SK-N-SH (cell line): ENCODE data around the gene SFRP5. TPM values are rescaled to one million over a fixed set of nuclear protein-coding genes. Genes with fewer than 3 reads are reported as not detected.

ENCODE experiments used
- CTCF ChIA-PET: fragments of 300-600, 350-600 bp; formaldehyde crosslinking; extraction: SDS; loops from one replicate; lab custom pipeline; 2021; lab: Yijun Ruan, JAX
- POLR2A ChIA-PET: fragments of 350-600 bp; sonication (Branson Sonifier 250); formaldehyde crosslinking; extraction: SDS; loops from one replicate; lab custom pipeline; 2020; ENCODE audit warnings: antibody characterized with exemption, inconsistent platforms; lab: Yijun Ruan, JAX
- DNase-seq: peaks from one replicate; pipeline ENCODE4 v3.0.0; 2012
- H2AFZ ChIP-seq: fragments of 200-600 bp; sonication (generic); 2 replicates; pipeline ENCODE4 v1.8.1; 2016; ENCODE audit warnings: antibody characterized with exemption, mild to moderate bottlenecking, low read depth
- H3F3A ChIP-seq: fragments of 200-600 bp; sonication (generic); replicated peaks from 2 replicates; pipeline ENCODE3; 2016; ENCODE audit warnings: antibody characterized with exemption, mild to moderate bottlenecking; ENCODE audit not compliant: insufficient read depth
- H3K27ac ChIP-seq, 2 experiments: fragments of 200-500 bp in 1 of 2; fragments of 200-600 bp in 1 of 2; sonication (Bioruptor generic) in 1 of 2; sonication (generic), shearing (Covaris generic) in 1 of 2; 2 replicates each; pipeline versions ENCODE4 v1.5.1 to v1.6.1; 2014 to 2016; ENCODE audit warnings: low read depth in 2 of 2, inconsistent platforms in 1 of 2, low read length in 1 of 2, mild to moderate bottlenecking in 1 of 2, mixed read lengths in 1 of 2
- H3K27me3 ChIP-seq: fragments of 200-600 bp; sonication (generic), shearing (Covaris generic); 2 replicates; pipeline ENCODE4 v1.6.1; 2016; ENCODE audit warnings: mixed run types; ENCODE audit not compliant: insufficient read depth
- H3K36me3 ChIP-seq, 2 experiments: fragments of 200-500 bp in 1 of 2; fragments of 200-600 bp in 1 of 2; sonication (Bioruptor generic) in 1 of 2; sonication (generic) in 1 of 2; replicated peaks in 1 of 2; 2 replicates each; pipeline versions ENCODE3 to v1.5.1; 2014 to 2016; ENCODE audit warnings: low read length in 1 of 2, mild to moderate bottlenecking in 1 of 2; ENCODE audit not compliant: insufficient read depth in 2 of 2, control insufficient read depth in 1 of 2
- H3K4me1 ChIP-seq, 2 experiments: fragments of 200-500 bp in 1 of 2; fragments of 200-600 bp in 1 of 2; sonication (Bioruptor generic) in 1 of 2; sonication (generic), shearing (Covaris generic) in 1 of 2; 2 replicates each; pipeline versions ENCODE4 v1.5.1 to v1.6.1; 2014 to 2016; ENCODE audit warnings: low read depth in 1 of 2, low read length in 1 of 2, mixed run types in 1 of 2; ENCODE audit not compliant: insufficient read depth in 2 of 2, control insufficient read depth in 1 of 2
- H3K4me2 ChIP-seq: fragments of 200-600 bp; sonication (generic), shearing (Covaris generic); 2 replicates; pipeline ENCODE4 v1.6.1; 2017; ENCODE audit warnings: mixed run types
- H3K4me3 ChIP-seq, 2 experiments: fragments of 200-500 bp in 1 of 2; fragments of 200-600 bp in 1 of 2; sonication (Bioruptor generic) in 1 of 2; sonication (generic), shearing (Covaris generic) in 1 of 2; 2 replicates each; pipeline versions ENCODE4 v1.5.1 to v1.8.1; 2014 to 2016; ENCODE audit warnings: low read depth in 2 of 2, inconsistent platforms in 1 of 2, low read length in 1 of 2, mild to moderate bottlenecking in 1 of 2, mixed read lengths in 1 of 2, moderate library complexity in 1 of 2
- H3K79me2 ChIP-seq: fragments of 200-600 bp; sonication (generic); 2 replicates; pipeline ENCODE4 v1.8.1; 2017; ENCODE audit warnings: mild to moderate bottlenecking; ENCODE audit not compliant: insufficient read depth
- H3K9ac ChIP-seq: fragments of 200-600 bp; sonication (generic); 2 replicates; pipeline ENCODE4 v1.6.1; 2017; ENCODE audit warnings: mixed run types
- H3K9me2 ChIP-seq: fragments of 200-600 bp; sonication (generic); 2 replicates; pipeline ENCODE4 v1.6.1; 2017; ENCODE audit warnings: mixed run types
- H3K9me3 ChIP-seq: fragments of 200-600 bp; sonication (generic); 2 replicates; pipeline ENCODE4 v1.6.1; 2017; ENCODE audit warnings: mixed run types, mild to moderate bottlenecking, moderate library complexity
- H4K20me1 ChIP-seq: fragments of 200-600 bp; sonication (generic); 2 replicates; pipeline ENCODE4 v1.6.1; 2017; ENCODE audit warnings: mild to moderate bottlenecking, mixed run types; ENCODE audit not compliant: insufficient read depth
- CHD2 ChIP-seq: fragments of 150-350 bp; IDR thresholded peaks from 2 replicates; pipeline ENCODE4 v1.6.1; 2018; ENCODE audit warnings: low read length; ENCODE audit not compliant: partially characterized antibody
- CTCF ChIP-seq: fragments of 200-600 bp; sonication (generic); IDR thresholded peaks from 2 replicates; pipeline ENCODE4 v1.6.1; 2017; ENCODE audit warnings: antibody characterized with exemption, mild to moderate bottlenecking, moderate library complexity
- ELF1 ChIP-seq: IDR thresholded peaks from 2 replicates; pipeline ENCODE4 v1.4.0; 2012
- EP300 ChIP-seq, 2 experiments: IDR thresholded peaks; 2 replicates each; pipeline versions ENCODE4 v1.4.0 to v1.6.1; 2012; ENCODE audit warnings: borderline replicate concordance in 1 of 2, low read depth in 1 of 2, low read length in 1 of 2
- FOXJ3 ChIP-seq: sonication (generic); formaldehyde crosslinking; IDR thresholded peaks from 2 replicates; pipeline ENCODE4 v1.5.1; 2020; ENCODE audit warnings: mild to moderate bottlenecking, missing genetic modification reagents
- GATA2 ChIP-seq: sonication (generic); formaldehyde crosslinking; IDR thresholded peaks from 2 replicates; pipeline ENCODE4 v1.5.0; 2020; ENCODE audit warnings: mild to moderate bottlenecking, missing genetic modification reagents
- IRF3 ChIP-seq: fragments of 150-350 bp; IDR thresholded peaks from 2 replicates; pipeline ENCODE4 v1.6.1; 2016; ENCODE audit warnings: mild to moderate bottlenecking, low read depth, low read length
- MAX ChIP-seq: IDR thresholded peaks from 2 replicates; pipeline ENCODE4 v1.4.0; 2012; ENCODE audit warnings: low read depth
- MEF2A ChIP-seq: IDR thresholded peaks from 2 replicates; pipeline ENCODE4 v1.4.0; 2012; ENCODE audit warnings: low read depth, borderline replicate concordance
- MXI1 ChIP-seq: IDR thresholded peaks from 2 replicates; pipeline ENCODE4 v1.6.1; 2012; ENCODE audit warnings: mild to moderate bottlenecking, low read depth, low read length, improper control_type of control experiment
- NRF1 ChIP-seq: IDR thresholded peaks from 2 replicates; pipeline ENCODE4 v1.6.1; 2012; ENCODE audit warnings: low read depth, mild to moderate bottlenecking, low read length
- RCOR1 ChIP-seq: fragments of 150-350 bp; IDR thresholded peaks from 2 replicates; pipeline ENCODE4 v1.6.1; 2017; ENCODE audit warnings: antibody characterized with exemption, low read length
- REST ChIP-seq: IDR thresholded peaks from 2 replicates; pipeline ENCODE4 v1.6.1; 2012; ENCODE audit warnings: mild to moderate bottlenecking, low read depth, low read length, moderate library complexity
- RFX5 ChIP-seq: IDR thresholded peaks from 2 replicates; pipeline ENCODE4 v1.6.1; 2012; ENCODE audit warnings: mild to moderate bottlenecking, improper control_type of control experiment, low read length
- RXRA ChIP-seq: IDR thresholded peaks from 2 replicates; pipeline ENCODE4 v1.4.0; 2012; ENCODE audit warnings: low read depth, mild to moderate bottlenecking, borderline replicate concordance
- SIN3A ChIP-seq: IDR thresholded peaks from 2 replicates; pipeline ENCODE4 v1.6.1; 2012; ENCODE audit warnings: low read depth, mild to moderate bottlenecking, low read length, moderate library complexity, borderline replicate concordance
- TCF12 ChIP-seq: IDR thresholded peaks from 2 replicates; pipeline ENCODE4 v1.4.0; 2012
- WGBS: methylation state at CpG from one replicate; pipeline ENCODE4 v1.1.6; 2017; ENCODE audit warnings: low lambda C conversion rate; 5-methylcytosine and 5-hydroxymethylcytosine counted together
- polyA plus RNA-seq, 3 experiments: library from polyadenylated mRNA; depleted of rRNA; stranded (reverse); fragments of >200 nt; gene quantifications; 2 replicates each; pipeline ENCODE4 v1.2.3, GENCODE V29; 2012
- TF ChIP-seq, protein P1 (sequence below): IDR thresholded peaks from 2 replicates; pipeline ENCODE4; 2012

Gene SFRP5
- polyA plus RNA-seq, 1 of the 3 experiments (the other 2 are of a cell fraction) = not detected

DNA sequence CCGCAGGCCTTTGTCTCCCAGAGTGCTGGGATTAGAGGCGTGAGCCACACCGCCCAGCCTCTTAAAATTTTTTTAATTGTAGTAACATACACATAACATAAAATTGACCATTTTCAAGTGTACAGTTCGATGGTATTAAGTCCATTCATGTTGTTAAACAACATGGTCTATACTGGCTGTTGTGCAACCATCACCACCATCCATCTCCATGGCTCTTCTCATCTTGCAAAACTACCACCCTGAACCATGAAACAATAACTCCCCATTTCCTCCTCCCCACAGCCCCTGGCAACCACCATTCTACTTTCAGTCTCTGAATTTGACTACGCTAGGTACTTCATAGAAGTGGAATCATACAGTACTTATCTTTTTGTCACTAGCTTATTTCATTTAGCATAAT is 42.8 kb downstream of the SFRP5 start (continued):
- TF ChIP-seq IRF3 (no peak), MEF2A (no peak), GATA2 (CRISPR knock-in tag) (no peak), RFX5 (no peak), ELF1 (no peak)
- TF ChIP-seq, protein P1, sequence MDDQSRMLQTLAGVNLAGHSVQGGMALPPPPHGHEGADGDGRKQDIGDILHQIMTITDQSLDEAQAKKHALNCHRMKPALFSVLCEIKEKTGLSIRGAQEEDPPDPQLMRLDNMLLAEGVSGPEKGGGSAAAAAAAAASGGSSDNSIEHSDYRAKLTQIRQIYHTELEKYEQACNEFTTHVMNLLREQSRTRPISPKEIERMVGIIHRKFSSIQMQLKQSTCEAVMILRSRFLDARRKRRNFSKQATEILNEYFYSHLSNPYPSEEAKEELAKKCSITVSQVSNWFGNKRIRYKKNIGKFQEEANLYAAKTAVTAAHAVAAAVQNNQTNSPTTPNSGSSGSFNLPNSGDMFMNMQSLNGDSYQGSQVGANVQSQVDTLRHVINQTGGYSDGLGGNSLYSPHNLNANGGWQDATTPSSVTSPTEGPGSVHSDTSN = no peak

DNA sequence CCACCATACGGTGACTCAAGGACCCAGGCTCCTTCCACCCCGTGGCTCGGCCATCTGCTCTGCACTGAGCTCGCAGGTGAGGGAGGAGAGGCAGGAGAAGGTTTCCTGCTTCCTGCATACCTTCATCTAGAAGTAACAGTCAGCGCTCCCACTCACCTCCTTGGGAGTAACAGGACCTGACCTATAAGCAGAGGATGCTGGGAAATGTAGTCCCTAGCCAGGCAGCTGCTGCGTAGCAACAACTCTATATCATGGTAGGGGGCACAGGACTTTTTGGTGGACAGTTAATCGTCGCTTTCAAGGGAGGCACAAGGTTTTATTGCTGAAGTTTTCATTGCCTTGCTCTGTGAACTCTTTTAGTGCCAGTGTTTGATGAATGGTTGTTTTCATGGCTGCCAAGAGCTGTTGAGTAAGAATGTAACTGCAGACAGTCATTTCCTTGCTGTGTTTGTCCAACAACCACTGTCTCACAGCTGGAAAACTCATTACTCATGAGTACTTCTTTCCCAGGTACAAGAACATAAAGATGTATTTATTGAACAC is 45.1 kb downstream of the SFRP5 start:
- Histone ChIP-seq H2AFZ (no peak overlapping the region), H3K79me2 (no peaks in the 10 kb centered on the region), H3F3A (peaks cover 3% of the 10 kb centered on the region), H3K36me3 (no peaks in the 10 kb centered on the region), H3K27ac (no peak overlapping the region; a peak in 1 of 4 replicates), H3K4me3 (no peak overlapping the region), H4K20me1 (no peaks in the 10 kb centered on the region), H3K27me3 (no peaks in the 10 kb centered on the region), H3K4me2 (no peak overlapping the region), H3K4me1 (no peaks in the 10 kb centered on the region)
- no peak for DNase-seq
- POLR2A ChIA-PET = no interaction called here
- TF ChIP-seq REST (no peak), RXRA (no peak), MAX (no peak), TCF12 (no peak), ELF1 (no peak), RCOR1 (no peak), FOXJ3 (CRISPR knock-in tag) (no peak), CHD2 (no peak), NRF1 (no peak), MXI1 (no peak), IRF3 (no peak), EP300 (IDR thresholded peaks at IDR 0.05; ENCODE audit: borderline replicate concordance in 1 of 2, low read depth in 1 of 2, low read length in 1 of 2) (no peak), CTCF (no peak), SIN3A (no peak), GATA2 (CRISPR knock-in tag) (no peak)
- TF ChIP-seq, all 33 proteins: peak for 0
- Histone ChIP-seq H3K9me2 (no peaks in the 10 kb centered on the region), H3K9ac (no peak overlapping the region), H3K9me3 (no peaks in the 10 kb centered on the region)
- CTCF ChIA-PET = interaction anchor here (0.7 to 15.2 kb wide), 5 partner anchors 14 to 301 kb away, joined by 3 to 687 read pairs (median 4); partner anchors contain the start of genes AVPI1 and MARVELD1
- 92% methylated on average over 8 of the region's 8 CpGs for WGBS
